NT2/D1 (cell line): ENCODE measurements around the gene LRCH3.

Experiments used
- DNase-seq: peaks from one replicate; pipeline ENCODE4 v3.0.0-alpha.2; 2011; ENCODE audit warnings: low read depth, low spot score
- H3K27me3 ChIP-seq: 2 replicates; pipeline ENCODE4 v1.6.0; 2011; ENCODE audit warnings: mild to moderate bottlenecking; ENCODE audit not compliant: insufficient read length, insufficient read depth
- H3K36me3 ChIP-seq: 2 replicates; pipeline ENCODE4 v1.6.1; 2011; ENCODE audit warnings: mild to moderate bottlenecking, low read length, mixed read lengths; ENCODE audit not compliant: insufficient read depth, insufficient read length
- H3K4me1 ChIP-seq: 2 replicates; pipeline ENCODE4 v1.5.1; 2011; ENCODE audit not compliant: insufficient read depth, insufficient read length
- H3K4me3 ChIP-seq: 2 replicates; pipeline ENCODE4 v1.5.1; 2011; ENCODE audit warnings: low read depth; ENCODE audit not compliant: insufficient read length
- H3K9ac ChIP-seq: 2 replicates; pipeline ENCODE4 v1.6.0; 2011; ENCODE audit warnings: low read depth; ENCODE audit not compliant: insufficient read length
- H3K9me3 ChIP-seq: 2 replicates; pipeline ENCODE4 v1.5.1; 2011; ENCODE audit warnings: mild to moderate bottlenecking, low read length; ENCODE audit not compliant: insufficient read depth
- SUZ12 ChIP-seq: IDR thresholded peaks from 2 replicates; pipeline ENCODE4 v1.6.1; 2011; ENCODE audit not compliant: insufficient read length, insufficient read depth; ENCODE audit errors: extremely low read depth
- YY1 ChIP-seq: IDR thresholded peaks from 2 replicates; pipeline ENCODE4 v1.6.1; 2011; ENCODE audit not compliant: insufficient read length, insufficient read depth
- ZNF274 ChIP-seq: IDR thresholded peaks from 2 replicates; pipeline ENCODE4 v1.6.1; 2011; ENCODE audit warnings: mild to moderate bottlenecking, low read depth, low read length

The LRCH3 gene

DNA sequence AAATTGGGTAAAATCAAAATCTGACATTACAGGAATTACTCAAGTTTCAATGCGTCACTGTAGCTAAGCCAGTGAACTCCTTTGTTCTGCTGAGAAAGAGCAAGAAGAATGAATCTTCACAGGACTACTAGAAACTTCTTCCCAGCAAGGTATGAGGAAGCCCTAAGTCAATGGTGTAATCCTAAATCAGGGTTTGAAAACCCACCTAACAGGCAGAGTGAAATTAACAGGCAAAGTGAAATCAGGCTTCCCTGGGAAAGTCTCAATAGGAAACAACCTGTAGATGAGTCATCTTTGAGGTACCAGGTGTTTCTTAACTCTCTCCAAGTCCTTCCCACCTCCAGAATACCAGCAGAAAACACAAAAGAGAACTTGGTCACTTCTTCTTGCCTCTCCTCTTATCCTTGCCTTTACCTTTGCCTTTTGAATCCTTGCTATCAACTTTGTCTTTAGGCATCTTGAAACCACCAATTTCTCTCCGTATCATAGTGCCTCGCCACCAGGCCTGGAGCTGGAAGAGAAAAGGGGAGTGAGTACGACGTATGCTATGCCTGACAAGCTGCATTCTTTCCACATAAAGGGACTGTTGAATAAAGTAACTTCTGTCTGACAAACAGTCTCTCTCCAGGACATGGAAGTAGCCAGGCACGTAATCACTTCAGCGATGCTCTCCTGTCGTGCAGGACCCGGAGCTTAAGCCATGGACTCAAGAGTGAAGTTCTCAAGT, 98.3 kb downstream of the LRCH3 start:
- Histone ChIP-seq H3K9me3 (no peaks in the 10 kb centered on the region), H3K4me3 (no peak overlapping the region), H3K4me1 (no peaks in the 10 kb centered on the region), H3K27me3 (no peaks in the 10 kb centered on the region), H3K36me3 (no peaks in the 10 kb centered on the region), H3K9ac (no peak overlapping the region)
- DNase-seq: no peak
- no peak for TF ChIP-seq YY1
- no peak for TF ChIP-seq SUZ12
- TF ChIP-seq ZNF274: no peak

DNA sequence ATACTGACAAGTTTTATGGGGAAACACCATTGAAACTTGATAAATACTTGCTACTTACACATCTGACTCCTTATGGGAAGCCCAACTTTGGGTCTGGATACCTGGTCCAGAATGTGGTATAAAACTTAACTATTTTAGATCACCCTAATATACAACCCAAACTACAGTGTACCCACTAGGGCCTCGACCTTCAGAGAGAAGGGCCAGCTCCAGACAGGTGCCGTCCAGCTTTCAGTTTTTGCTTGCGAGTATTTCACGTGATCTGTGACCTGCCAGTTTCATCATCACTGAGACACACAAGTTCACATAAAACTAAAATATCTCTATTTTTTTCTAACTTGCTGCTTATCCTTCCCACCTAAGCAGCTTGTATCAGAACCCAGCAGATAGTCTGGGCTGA, 99.6 kb downstream of the LRCH3 start:
- no peak for DNase-seq
- no peak for TF ChIP-seq ZNF274
- TF ChIP-seq YY1: no peak
- no peak for TF ChIP-seq SUZ12
- Histone ChIP-seq H3K4me1 (no peaks in the 10 kb centered on the region), H3K27me3 (no peaks in the 10 kb centered on the region), H3K4me3 (no peak overlapping the region), H3K36me3 (no peaks in the 10 kb centered on the region), H3K9ac (no peak overlapping the region), H3K9me3 (no peaks in the 10 kb centered on the region)

DNA sequence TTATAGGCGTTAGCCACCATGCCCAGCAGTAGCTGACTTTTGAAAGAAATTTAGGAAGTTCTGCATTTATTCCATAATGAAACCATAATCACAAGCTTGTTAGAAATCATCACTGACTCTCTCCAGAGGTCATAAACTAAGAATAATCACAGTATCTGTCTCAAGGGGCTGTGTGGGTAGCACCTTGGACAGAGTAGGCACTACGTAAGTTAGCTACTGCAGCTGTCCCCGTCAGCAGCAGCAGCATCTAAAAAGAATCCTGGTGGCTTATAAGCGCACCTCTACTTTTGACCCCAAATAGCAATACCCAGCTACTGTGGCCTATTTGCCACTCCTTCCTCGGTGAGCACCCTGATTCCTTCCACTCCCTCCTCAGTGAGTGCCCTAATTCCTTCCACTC, 101.1 kb downstream of the LRCH3 start:
- no peak for TF ChIP-seq YY1
- TF ChIP-seq SUZ12: no peak
- TF ChIP-seq ZNF274: no peak
- DNase-seq: no peak
- H3K36me3 ChIP-seq: no peaks in the 10 kb centered on the region
- no peaks in the 10 kb centered on the region for H3K4me1 ChIP-seq
- H3K9ac ChIP-seq: no peak overlapping the region
- H3K27me3 ChIP-seq: no peaks in the 10 kb centered on the region
- H3K9me3 ChIP-seq: peaks cover 4% of the 10 kb centered on the region; the same call in 1 of the 2 replicates
- H3K4me3 ChIP-seq: no peak overlapping the region

DNA sequence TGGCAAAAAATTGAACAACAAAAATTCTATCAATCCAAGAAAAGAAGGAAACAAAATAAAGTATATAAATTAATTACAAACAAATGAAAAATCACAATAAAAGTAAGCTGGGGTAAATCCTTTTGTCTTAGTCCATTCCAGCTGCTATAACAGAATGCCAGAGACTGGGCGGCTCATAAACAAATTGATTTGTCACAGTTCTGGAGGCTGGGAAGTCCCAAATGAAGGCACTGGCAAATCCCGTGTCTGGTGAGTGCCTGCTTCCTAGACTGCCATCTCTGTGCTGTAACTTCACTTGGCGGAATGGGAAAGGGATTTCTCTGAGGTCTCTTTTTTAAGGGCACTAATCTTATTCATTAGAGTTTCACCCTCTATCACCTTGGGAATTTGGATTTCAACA, 105.4 kb downstream of the LRCH3 start:
- no peaks in the 10 kb centered on the region for H3K27me3 ChIP-seq
- peaks cover 5% of the 10 kb centered on the region for H3K4me1 ChIP-seq
- peaks cover 4% of the 10 kb centered on the region; the same call in 1 of the 2 replicates for H3K9me3 ChIP-seq
- H3K9ac ChIP-seq: no peak overlapping the region
- no peak for DNase-seq
- no peak overlapping the region for H3K4me3 ChIP-seq
- no peak for TF ChIP-seq ZNF274
- no peak for TF ChIP-seq SUZ12
- no peak for TF ChIP-seq YY1
- H3K36me3 ChIP-seq: no peaks in the 10 kb centered on the region

DNA sequence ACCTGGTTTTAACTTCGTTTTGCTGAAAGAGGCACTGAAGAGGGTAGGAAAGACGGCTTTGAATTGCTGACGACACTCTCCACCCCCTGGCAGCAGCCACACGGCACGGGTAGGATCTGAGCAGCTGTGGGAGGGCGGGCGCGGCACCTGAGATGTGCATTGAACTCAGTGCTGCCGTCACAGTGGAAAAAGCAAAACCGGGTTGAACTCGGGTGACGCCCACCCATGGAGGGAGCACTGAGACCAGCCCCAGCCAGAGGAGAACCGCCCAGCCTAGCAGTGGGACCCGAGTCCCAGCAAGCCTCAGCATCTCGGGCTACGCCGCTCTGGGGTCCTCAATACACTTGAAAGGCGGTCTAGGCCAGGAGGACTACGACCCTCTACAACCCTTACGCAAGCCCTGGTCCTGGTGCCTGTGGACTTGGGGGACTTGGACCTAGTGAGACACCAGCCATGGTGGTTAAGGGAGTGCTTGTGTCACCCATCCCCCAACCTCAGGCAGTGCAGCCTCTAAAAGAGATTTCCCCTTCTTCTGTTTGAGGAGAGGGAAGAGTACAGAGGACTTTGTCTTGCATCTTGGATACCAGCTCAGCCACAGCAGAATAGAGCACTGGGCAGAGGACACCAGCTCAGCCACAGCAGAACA, 108.9 kb downstream of the LRCH3 start:
- TF ChIP-seq ZNF274 (no peak), YY1 (no peak), SUZ12 (no peak)
- Histone ChIP-seq H3K9me3 (peaks cover 4% of the 10 kb centered on the region; the same call in 1 of the 2 replicates), H3K27me3 (no peaks in the 10 kb centered on the region)

DNA sequence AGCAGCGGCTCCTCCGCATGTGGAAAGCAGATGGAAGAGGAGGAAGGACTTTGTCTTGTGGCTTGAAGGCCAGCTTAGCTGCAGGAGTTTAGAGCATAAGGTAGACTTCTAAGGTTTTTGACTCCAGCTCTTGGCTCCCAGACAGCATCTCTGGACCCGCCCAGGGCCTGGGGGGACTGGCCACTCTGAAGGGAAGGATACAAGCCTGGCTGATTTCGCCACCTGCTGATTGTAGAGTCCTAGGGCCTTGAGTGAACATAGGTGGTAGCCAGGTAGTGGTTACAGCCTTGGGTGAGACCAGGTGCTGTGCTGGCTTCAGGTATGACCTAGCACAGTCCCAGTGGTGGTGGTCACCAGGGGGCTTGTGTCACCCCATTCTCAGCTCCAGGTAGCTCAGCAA, 110.6 kb downstream of the LRCH3 start:
- no peak for DNase-seq
- Histone ChIP-seq H3K36me3 (no peaks in the 10 kb centered on the region), H3K27me3 (no peaks in the 10 kb centered on the region), H3K9me3 (0 out of 2 replicates have a peak, but pooled peaks cover 1% of the 10 kb centered on the region), H3K9ac (no peak overlapping the region), H3K4me1 (peaks cover 5% of the 10 kb centered on the region), H3K4me3 (no peak overlapping the region)
- no peak for TF ChIP-seq ZNF274
- no peak for TF ChIP-seq YY1
- TF ChIP-seq SUZ12: no peak

More for the DNA sequence above, 108.9 kb downstream of the LRCH3 start:
- no peak for DNase-seq
- Histone ChIP-seq H3K4me1 (peaks cover 5% of the 10 kb centered on the region), H3K36me3 (no peaks in the 10 kb centered on the region), H3K9ac (no peak overlapping the region), H3K4me3 (no peak overlapping the region)
